GM19035 (cell line): ENCODE results near the gene CLDN15.

Source experiments
- ATAC-seq: cut with Tn5 transposase; IDR thresholded peaks from one replicate; pipeline ENCODE4 v1.9.1; 2021; ENCODE audit not compliant: unreplicated experiment

Gene CLDN15

GRCh38 chr7:101244375-101245146 is 7.0 kb upstream of the CLDN15 start, which contains the start of gene FIS1:
FIS1 (minus strand) TSS chr7:101245081; CDS start chr7:101245004, 77 bp downstream.
- ATAC-seq, result peak; percentile 94

- no peak for ATAC-seq
Observed at GRCh38 chr7:101243646-101244374, 6.2 kb upstream of the CLDN15 start.

- no peak for ATAC-seq
Observed at GRCh38 chr7:101241443-101242349, 4.1 kb upstream of the CLDN15 start.

- ATAC-seq, result no peak
Observed at GRCh38 chr7:101241015-101241363, 3.4 kb upstream of the CLDN15 start.

GRCh38 chr7:101240226-101241014 is 2.8 kb upstream of the CLDN15 start:
- ATAC-seq, result no peak

GRCh38 chr7:101239951-101240220 is 2.3 kb upstream of the CLDN15 start:
- no peak for ATAC-seq

- ATAC-seq, result no peak
Observed at GRCh38 chr7:101239191-101239950, 1.8 kb upstream of the CLDN15 start.

GRCh38 chr7:101238226-101239182 is 902 bp upstream of the CLDN15 start:
- ATAC-seq, result no peak

GRCh38 chr7:101236292-101236835 is 1.2 kb downstream of the CLDN15 start:
- no peak for ATAC-seq

GRCh38 chr7:101235522-101235921 is 2.1 kb downstream of the CLDN15 start:
- ATAC-seq, result no peak

GRCh38 chr7:101235050-101235449 is 2.6 kb downstream of the CLDN15 start:
- no peak for ATAC-seq

GRCh38 chr7:101234636-101235035 is 3.0 kb downstream of the CLDN15 start:
- ATAC-seq, result no peak

- no peak for ATAC-seq
Observed at GRCh38 chr7:101233907-101234547, 3.6 kb downstream of the CLDN15 start.

- no peak for ATAC-seq
Observed at GRCh38 chr7:101232141-101232850, 5.3 kb downstream of the CLDN15 start.

GRCh38 chr7:101231644-101232043 is 6.0 kb downstream of the CLDN15 start:
- no peak for ATAC-seq

- no peak for ATAC-seq
Observed at GRCh38 chr7:101226721-101227120, 10.9 kb downstream of the CLDN15 start.

- no peak for ATAC-seq
Observed at GRCh38 chr7:101225650-101226049, 12.0 kb downstream of the CLDN15 start.

GRCh38 chr7:101223528-101223927 is 14.1 kb downstream of the CLDN15 start:
- no peak for ATAC-seq
